K562 (cell line): ENCODE results near the gene ANXA10. TPM values are rescaled to one million over a fixed set of nuclear protein-coding genes. Genes with fewer than 3 reads are reported as not detected.

Experiments used
- ATAC-seq: fragments of 200-7000 bp; cut with Tn5 transposase; 3 replicates; pipeline ENCODE4 v1.9.1; 2020; ENCODE audit warnings: moderate library complexity
- BruUV-seq: library from RNA; stranded (reverse); fragments of 400-500 nt; replicated peaks from 2 replicates; lab custom pipeline; 2021; lab: Mats Ljungman, UMichigan
- CTCF ChIA-PET: fragments of 300-600 bp; formaldehyde crosslinking; extraction: SDS; loops from one replicate; lab custom pipeline; 2021; ENCODE audit warnings: low intra/inter-chr PET ratio; lab: Yijun Ruan, JAX
- POLR2A ChIA-PET: fragments of 300-600, 350-650 bp; sonication (Branson Sonifier 250); formaldehyde crosslinking; extraction: SDS; loops from one replicate; lab custom pipeline; 2021; ENCODE audit warnings: antibody characterized with exemption, inconsistent platforms; lab: Yijun Ruan, JAX
- DNase-seq, 4 experiments: peaks; one replicate each; pipeline versions ENCODE4 v3.0.0 to v3.0.0-alpha.2; 2011 to 2018; ENCODE audit warnings: low spot score in 3 of 4, mixed read lengths in 3 of 4; ENCODE audit errors: extremely low read depth in 1 of 4
- FAIRE-seq: peaks from 2 replicates; lab custom pipeline; 2011; peaks lifted over from hg19 to GRCh38; lab: Jason Lieb, UNC
- H2AFZ ChIP-seq: 2 replicates; pipeline ENCODE4 v1.6.0; 2011; ENCODE audit warnings: low read depth, low read length, control low read depth, inconsistent platforms
- H3K27ac ChIP-seq: fragments of 200-600 bp; 3 replicates; pipeline ENCODE4 v1.8.0; 2011; ENCODE audit warnings: low read depth, mild to moderate bottlenecking, control low read depth, inconsistent platforms, low read length, moderate library complexity, mixed read lengths; ENCODE audit errors: extremely low read depth
- H3K27me3 ChIP-seq, 2 experiments: fragments of 300-600 bp in 1 of 2; 2 replicates in 1 of 2; 3 replicates in 1 of 2; pipeline versions ENCODE4 v1.6.0 to v1.8.0; 2011; ENCODE audit warnings: inconsistent platforms in 2 of 2, low read length in 2 of 2, mild to moderate bottlenecking in 1 of 2, mixed read lengths in 1 of 2, moderate library complexity in 1 of 2; ENCODE audit not compliant: control insufficient read depth in 2 of 2, insufficient read depth in 2 of 2
- H3K36me3 ChIP-seq: fragments of 300-600 bp; 3 replicates; pipeline ENCODE4 v1.8.0; 2011; ENCODE audit warnings: mild to moderate bottlenecking, low read length, inconsistent platforms; ENCODE audit not compliant: control insufficient read depth, insufficient read depth
- H3K4me1 ChIP-seq, 2 experiments: fragments of 200-600 bp in 1 of 2; replicated peaks in 1 of 2; 2 replicates in 1 of 2; 3 replicates in 1 of 2; pipeline versions ENCODE4 v1.5.1 to v1.8.0; 2011; ENCODE audit warnings: inconsistent platforms in 2 of 2, low read length in 2 of 2, mild to moderate bottlenecking in 1 of 2, mixed read lengths in 1 of 2, moderate library complexity in 1 of 2; ENCODE audit not compliant: control insufficient read depth in 2 of 2, insufficient read depth in 2 of 2
- H3K4me2 ChIP-seq: 2 replicates; pipeline ENCODE4 v1.6.1; 2011; ENCODE audit warnings: low read length, control low read depth, inconsistent platforms, mixed read lengths; ENCODE audit not compliant: insufficient read depth
- H3K4me3 ChIP-seq: fragments of 200-600 bp; sonication (generic), shearing (Covaris generic); 2 replicates; pipeline ENCODE4 v1.5.1; 2016; ENCODE audit warnings: control low read depth, inconsistent platforms
- H3K79me2 ChIP-seq: fragments of 200-600 bp; 3 replicates; pipeline ENCODE4 v1.8.0; 2011; ENCODE audit warnings: low read length, inconsistent platforms; ENCODE audit not compliant: control insufficient read depth, insufficient read depth
- H3K9ac ChIP-seq, 2 experiments: 2 replicates each; pipeline versions ENCODE4 v1.6.0 to v1.6.1; 2011; ENCODE audit warnings: low read depth in 2 of 2, low read length in 2 of 2, control low read depth in 1 of 2, inconsistent platforms in 1 of 2, mild to moderate bottlenecking in 1 of 2, mixed read lengths in 1 of 2; ENCODE audit not compliant: insufficient read depth in 1 of 2
- H3K9me1 ChIP-seq: one replicate; pipeline ENCODE4 v1.6.0; 2011; ENCODE audit warnings: inconsistent platforms, mild to moderate bottlenecking, low read length, moderate library complexity; ENCODE audit not compliant: control insufficient read depth, insufficient read depth
- H3K9me3 ChIP-seq: replicated peaks from 2 replicates; pipeline ENCODE4 v1.5.1; 2011; ENCODE audit warnings: low read depth, low read length, inconsistent platforms; ENCODE audit not compliant: control insufficient read depth, insufficient read depth
- H4K20me1 ChIP-seq: replicated peaks from 2 replicates; pipeline ENCODE4 v1.6.1; 2011; ENCODE audit warnings: low read length, inconsistent platforms, mixed read lengths; ENCODE audit not compliant: control insufficient read depth, insufficient read depth
- EHMT2 ChIP-seq: fragments of 450-650 bp; IDR thresholded peaks from 2 replicates; pipeline ENCODE4 v1.6.1; 2018; ENCODE audit warnings: antibody characterized with exemption
- HDAC2 ChIP-seq: fragments of 450-650 bp; IDR thresholded peaks from 2 replicates; pipeline ENCODE4 v1.6.1; 2016; ENCODE audit warnings: mild to moderate bottlenecking
- HNRNPK ChIP-seq: fragments of 200-400 bp; formaldehyde crosslinking; IDR thresholded peaks from one replicate; pipeline ENCODE4 v1.6.1; 2018; ENCODE audit warnings: mild to moderate bottlenecking, low read depth, low read length; ENCODE audit not compliant: poor library complexity, severe bottlenecking
- NFATC3 ChIP-seq: fragments of 450-650 bp; IDR thresholded peaks from 2 replicates; pipeline ENCODE4 v1.6.1; 2017; ENCODE audit warnings: mild to moderate bottlenecking
- PBX2 ChIP-seq, 2 experiments: IDR thresholded peaks in 1 of 2; conservative IDR thresholded peaks in 1 of 2; 2 replicates each; pipeline ENCODE4 v1.6.1; 2016; ENCODE audit warnings: low read depth in 2 of 2, mild to moderate bottlenecking in 1 of 2, missing compliant biosample characterization in 1 of 2, missing genetic modification characterization in 1 of 2, moderate library complexity in 1 of 2
- TEAD1 ChIP-seq, 2 experiments: fragments of 450-650 bp in 1 of 2; sonication (generic) in 1 of 2; formaldehyde crosslinking; IDR thresholded peaks; 2 replicates each; pipeline versions ENCODE4 v1.4.0 to v1.8.0; 2020 to 2022; ENCODE audit warnings: mild to moderate bottlenecking in 2 of 2, missing genetic modification reagents in 1 of 2
- ZBTB33 ChIP-seq: sonication (generic); formaldehyde crosslinking; IDR thresholded peaks from 2 replicates; pipeline ENCODE4 v1.8.1; 2023; ENCODE audit warnings: mild to moderate bottlenecking, missing genetic modification reagents
- ZEB2 ChIP-seq: fragments of 450-650 bp; IDR thresholded peaks from 2 replicates; pipeline ENCODE4 v1.6.1; 2016
- ZNF277 ChIP-seq: fragments of 250-450 bp; sonication (Bioruptor Pico); IDR thresholded peaks from 2 replicates; pipeline ENCODE4 v1.8.0; 2022; ENCODE audit warnings: inconsistent platforms, mild to moderate bottlenecking, moderate library complexity, borderline replicate concordance
- ZNF639 ChIP-seq, 2 experiments: fragments of 200-800 bp in 1 of 2; sonication (Bioruptor generic) in 1 of 2; sonication (generic) in 1 of 2; formaldehyde crosslinking in 1 of 2; IDR thresholded peaks in 1 of 2; conservative IDR thresholded peaks in 1 of 2; 2 replicates each; pipeline versions ENCODE4 v1.5.0 to v1.6.1; 2016 to 2020; ENCODE audit warnings: missing compliant biosample characterization in 1 of 2, missing genetic modification characterization in 1 of 2, missing genetic modification reagents in 1 of 2
- in situ Hi-C: fragments of 300-500 bp; cut with MboI; formaldehyde crosslinking; loops from 4 replicates; pipeline ENCODE4 v1.15.0; 2018; ENCODE audit warnings: inconsistent platforms, mixed read lengths
- intact Hi-C: fragments of 100-400 bp; cut with micrococcal nuclease; formaldehyde crosslinking; loops from 2 replicates; pipeline ENCODE4 v1.14.2; 2022
- polyA plus RNA-seq, 8 experiments: library from polyadenylated mRNA; depleted of rRNA in 4 of 8; stranded (reverse) in 5 of 8; unstranded in 3 of 8; fragments of >200 nt; fragmentation: Nextera tagmentation in 2 of 8; fragmentation: Illumina TruSeq in 1 of 8; extraction: Ambion mirVana in 2 of 8; extraction: Trizol in 1 of 8; gene quantifications; 2 replicates each; pipeline versions ENCODE4 v1.2.1 to v1.2.3, GENCODE V29; 2011 to 2014; ENCODE audit warnings: inconsistent platforms in 1 of 8, missing spikeins in 1 of 8
- total RNA-seq, 7 experiments: library from RNA; depleted of rRNA in 6 of 7; stranded (reverse); fragments of >200 nt in 6 of 7; fragmentation: Illumina TruSeq in 2 of 7; extraction: Trizol in 2 of 7; gene quantifications; 2 replicates each; pipeline versions ENCODE4 v1.2.1 to v1.2.3, GENCODE V29; 2011 to 2021; ENCODE audit warnings: low replicate concordance in 1 of 7

ANXA10 gene
- total and polyA plus RNA-seq, 9 of the 15 experiments (the other 6 are each of a cell fraction or from before 2014, with no cell fraction given) = not detected

- DNase-seq = no peak
- Histone ChIP-seq H3K9me3 (no peaks in the 10 kb centered on the region), H3K36me3 (no peaks in the 10 kb centered on the region), H4K20me1 (no peaks in the 10 kb centered on the region), H3K4me2 (no peak overlapping the region), H3K79me2 (no peaks in the 10 kb centered on the region), H3K27ac (no peak overlapping the region), H3K9ac (no peak overlapping the region), H3K4me1 (no peaks in the 10 kb centered on the region), H3K9me1 (no peaks in the 10 kb centered on the region), H2AFZ (no peak overlapping the region), H3K4me3 (no peak overlapping the region), H3K27me3 (no peaks in the 10 kb centered on the region)
- intact Hi-C loops (no loop called here), in situ Hi-C loops (no loop called here)
- TF ChIP-seq ZNF277 (CRISPR knock-in tag) (no peak), ZBTB33 (CRISPR knock-in tag) (no peak), PBX2 (CRISPR knock-in tag; IDR thresholded peaks at IDR 0.05; ENCODE audit: low read depth) (no peak), PBX2 (tag; conservative IDR thresholded peaks at IDR 0.05; ENCODE audit: low read depth) (no peak), HNRNPK (no peak), ZEB2 (no peak), HDAC2 (no peak), EHMT2 (no peak), NFATC3 (no peak), ZNF639 (CRISPR knock-in tag; conservative IDR thresholded peaks at IDR 0.05 in 1 of 2, IDR thresholded peaks at IDR 0.05 in 1 of 2) (no peak), TEAD1 (CRISPR knock-in tag; IDR thresholded peaks at IDR 0.05) (no peak)
- ATAC-seq = no peak
- BruUV-seq = no TSS peak
- POLR2A ChIA-PET = interaction anchor here (0.6 kb wide), 1 partner anchor 13 kb away, joined by 4 read pairs; no protein-coding TSS in a partner anchor
- CTCF ChIA-PET = interaction anchor here (0.6 kb wide), 1 partner anchor 526 kb away, joined by 4 read pairs; no protein-coding TSS in a partner anchor
- FAIRE-seq = no peak
Measured at GRCh38 chr4:168197926-168198325, 105.6 kb downstream of the ANXA10 start.
